Fibroblast of mammary gland (primary cell): ENCODE results near the gene IRF1.

Experiments
- DNase-seq: peaks from one replicate; pipeline ENCODE4 v3.0.0-alpha.2; 2010; ENCODE audit warnings: low read depth
- H3K4me3 ChIP-seq: 2 replicates; pipeline ENCODE4 v1.5.1; 2011; ENCODE audit warnings: low read depth, mild to moderate bottlenecking, low read length, moderate library complexity; ENCODE audit not compliant: control insufficient read depth
- TF ChIP-seq, protein P1 (sequence below): conservative IDR thresholded peaks from 2 replicates; pipeline ENCODE4 v1.5.1; 2011; ENCODE audit warnings: low read depth, low read length, inconsistent platforms; ENCODE audit not compliant: control insufficient read depth, insufficient read depth

The IRF1 gene

DNA sequence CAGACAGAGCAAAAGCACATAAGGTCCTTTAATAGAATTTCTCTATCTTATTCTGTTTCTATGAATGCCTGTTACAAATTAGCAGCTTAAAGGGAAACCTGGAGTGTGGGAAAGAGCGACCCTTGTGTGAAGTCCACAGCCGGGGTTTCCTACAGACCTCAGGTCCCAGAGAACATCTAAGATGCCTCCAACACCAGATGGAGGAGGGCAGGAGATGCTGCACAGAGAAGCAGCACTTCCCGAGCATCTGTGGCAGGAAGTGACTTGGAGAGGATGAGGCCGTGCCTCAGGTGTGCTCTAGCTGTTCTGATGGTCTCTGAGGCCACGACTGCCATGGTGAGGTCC lies 26.8 kb downstream of the IRF1 start:
- TF ChIP-seq, protein P1, sequence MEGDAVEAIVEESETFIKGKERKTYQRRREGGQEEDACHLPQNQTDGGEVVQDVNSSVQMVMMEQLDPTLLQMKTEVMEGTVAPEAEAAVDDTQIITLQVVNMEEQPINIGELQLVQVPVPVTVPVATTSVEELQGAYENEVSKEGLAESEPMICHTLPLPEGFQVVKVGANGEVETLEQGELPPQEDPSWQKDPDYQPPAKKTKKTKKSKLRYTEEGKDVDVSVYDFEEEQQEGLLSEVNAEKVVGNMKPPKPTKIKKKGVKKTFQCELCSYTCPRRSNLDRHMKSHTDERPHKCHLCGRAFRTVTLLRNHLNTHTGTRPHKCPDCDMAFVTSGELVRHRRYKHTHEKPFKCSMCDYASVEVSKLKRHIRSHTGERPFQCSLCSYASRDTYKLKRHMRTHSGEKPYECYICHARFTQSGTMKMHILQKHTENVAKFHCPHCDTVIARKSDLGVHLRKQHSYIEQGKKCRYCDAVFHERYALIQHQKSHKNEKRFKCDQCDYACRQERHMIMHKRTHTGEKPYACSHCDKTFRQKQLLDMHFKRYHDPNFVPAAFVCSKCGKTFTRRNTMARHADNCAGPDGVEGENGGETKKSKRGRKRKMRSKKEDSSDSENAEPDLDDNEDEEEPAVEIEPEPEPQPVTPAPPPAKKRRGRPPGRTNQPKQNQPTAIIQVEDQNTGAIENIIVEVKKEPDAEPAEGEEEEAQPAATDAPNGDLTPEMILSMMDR, result no peak
- no peak overlapping the region for H3K4me3 ChIP-seq
- no peak for DNase-seq

DNA sequence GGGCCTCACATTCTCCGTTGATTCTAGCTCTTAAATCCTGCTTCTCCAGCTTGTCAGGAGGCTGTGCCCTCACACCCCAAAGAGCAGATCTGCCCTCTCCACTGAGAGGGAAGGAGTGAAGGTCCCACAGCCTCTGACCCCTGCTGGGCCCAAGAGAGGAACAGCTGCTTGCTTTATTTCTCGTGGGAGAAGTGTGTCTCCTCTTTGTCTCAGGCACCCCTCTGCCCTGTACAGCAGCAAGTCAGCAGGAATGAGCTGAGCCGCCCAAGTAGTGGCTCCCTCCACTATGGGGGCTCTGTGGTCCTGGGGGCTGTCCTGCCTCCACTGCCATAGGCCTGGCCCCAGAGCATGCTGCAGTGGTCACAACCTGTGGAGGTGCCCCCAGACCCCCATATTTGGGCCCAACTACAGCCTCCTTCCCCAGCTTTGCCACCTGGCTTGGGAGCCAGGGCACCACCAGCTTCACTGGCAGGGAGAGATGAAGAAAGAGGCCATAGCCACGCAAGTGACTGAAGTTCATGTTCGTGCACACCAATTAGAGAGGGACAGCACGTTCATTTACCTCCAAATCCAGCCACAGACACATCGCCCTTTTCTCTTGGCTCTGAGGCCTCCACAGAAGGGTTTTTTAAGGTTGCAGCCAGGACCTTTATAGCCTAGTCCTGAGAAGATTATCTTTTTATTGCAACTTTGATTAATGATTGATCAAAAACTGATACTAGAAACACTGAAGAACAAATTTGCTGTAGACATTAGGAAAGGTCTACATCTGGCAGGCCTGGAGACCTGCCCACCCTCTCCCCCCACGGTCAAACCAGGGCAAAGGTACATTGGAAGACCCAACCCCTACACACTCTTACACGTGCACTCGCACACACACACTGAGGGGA lies 27.5 kb downstream of the IRF1 start:
- H3K4me3 ChIP-seq, result no peak overlapping the region
- DNase-seq, result no peak
- TF ChIP-seq, protein P1, result no peak

DNA sequence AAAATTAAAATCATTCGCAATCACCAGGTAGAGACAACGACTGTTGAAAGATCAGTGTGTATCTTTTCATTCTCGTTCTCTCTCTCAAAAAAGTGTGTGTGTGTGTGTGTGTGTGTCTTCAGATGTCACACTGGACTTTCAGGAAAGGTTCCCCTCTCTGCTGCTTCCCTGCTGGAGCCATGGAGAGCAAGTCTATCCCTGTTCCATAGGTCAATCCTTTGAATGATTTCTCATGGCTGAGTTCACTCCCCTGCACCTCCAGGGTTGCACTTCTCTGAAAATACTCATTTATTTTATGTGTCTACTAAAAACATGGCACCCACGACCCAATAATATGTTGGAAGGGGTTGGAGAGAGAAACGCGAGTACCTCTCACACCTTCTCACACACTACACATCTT lies 28.2 kb downstream of the IRF1 start:
- no peak overlapping the region for H3K4me3 ChIP-seq
- DNase-seq, result no peak
- TF ChIP-seq, protein P1, result no peak

DNA sequence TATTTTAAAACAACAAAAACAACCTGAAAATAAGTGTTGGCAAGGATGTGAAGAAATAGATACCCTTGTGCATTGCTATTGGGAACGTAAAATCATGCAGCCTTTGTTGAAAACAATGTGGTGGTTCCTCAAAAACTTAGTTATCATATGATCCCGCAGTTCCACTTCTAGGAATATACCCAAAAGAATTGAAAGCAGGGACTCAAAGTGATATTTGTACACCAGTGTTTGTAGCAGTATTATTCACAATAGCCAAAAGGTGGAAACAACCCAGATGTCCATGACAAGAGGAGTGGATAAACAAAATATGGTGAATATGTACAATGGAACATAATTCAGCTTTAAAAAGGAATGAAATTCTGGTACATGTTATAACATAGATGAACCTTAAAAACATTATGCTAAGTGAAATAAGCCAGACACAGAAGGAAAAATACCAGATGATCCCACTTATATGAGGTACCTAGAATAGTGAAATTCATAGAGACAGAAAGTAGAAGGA lies 29.0 kb downstream of the IRF1 start:
- no peak overlapping the region for H3K4me3 ChIP-seq
- no peak for DNase-seq
- TF ChIP-seq, protein P1, result no peak

DNA sequence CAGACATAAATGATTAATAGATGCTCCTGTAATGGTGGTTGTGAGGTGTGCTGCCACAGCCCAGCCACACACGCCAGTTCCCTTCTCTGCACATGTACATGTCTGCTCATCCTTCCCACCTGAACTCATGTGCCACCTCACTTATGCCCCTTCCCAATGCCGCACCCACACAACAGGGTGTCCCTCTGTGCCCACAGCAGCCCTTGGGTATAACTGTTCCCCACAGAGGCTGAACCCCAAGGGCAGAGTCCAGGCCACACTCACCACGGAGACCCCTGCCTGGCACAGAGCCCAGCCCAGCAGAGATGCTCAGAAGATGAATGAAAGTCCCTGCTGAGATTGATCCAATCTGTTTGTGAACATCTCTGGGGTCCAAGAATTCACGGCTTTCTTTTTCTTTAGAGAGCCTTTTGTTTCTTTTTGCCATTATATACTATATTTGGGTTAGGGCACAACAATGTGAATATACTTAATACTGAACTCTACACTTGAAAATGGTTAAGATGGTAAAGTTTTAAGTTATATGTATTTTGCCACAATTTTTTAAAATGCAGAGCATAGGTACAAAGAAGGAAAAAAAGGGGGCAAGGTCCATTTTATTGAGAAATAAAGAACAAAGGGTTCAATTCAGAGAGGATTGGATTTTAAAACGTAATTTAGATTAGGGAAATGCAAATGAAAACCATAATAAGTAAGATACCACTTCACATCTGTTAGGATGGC lies 29.6 kb downstream of the IRF1 start:
- H3K4me3 ChIP-seq, result no peak overlapping the region
- TF ChIP-seq, protein P1, result no peak
- DNase-seq, result no peak

DNA sequence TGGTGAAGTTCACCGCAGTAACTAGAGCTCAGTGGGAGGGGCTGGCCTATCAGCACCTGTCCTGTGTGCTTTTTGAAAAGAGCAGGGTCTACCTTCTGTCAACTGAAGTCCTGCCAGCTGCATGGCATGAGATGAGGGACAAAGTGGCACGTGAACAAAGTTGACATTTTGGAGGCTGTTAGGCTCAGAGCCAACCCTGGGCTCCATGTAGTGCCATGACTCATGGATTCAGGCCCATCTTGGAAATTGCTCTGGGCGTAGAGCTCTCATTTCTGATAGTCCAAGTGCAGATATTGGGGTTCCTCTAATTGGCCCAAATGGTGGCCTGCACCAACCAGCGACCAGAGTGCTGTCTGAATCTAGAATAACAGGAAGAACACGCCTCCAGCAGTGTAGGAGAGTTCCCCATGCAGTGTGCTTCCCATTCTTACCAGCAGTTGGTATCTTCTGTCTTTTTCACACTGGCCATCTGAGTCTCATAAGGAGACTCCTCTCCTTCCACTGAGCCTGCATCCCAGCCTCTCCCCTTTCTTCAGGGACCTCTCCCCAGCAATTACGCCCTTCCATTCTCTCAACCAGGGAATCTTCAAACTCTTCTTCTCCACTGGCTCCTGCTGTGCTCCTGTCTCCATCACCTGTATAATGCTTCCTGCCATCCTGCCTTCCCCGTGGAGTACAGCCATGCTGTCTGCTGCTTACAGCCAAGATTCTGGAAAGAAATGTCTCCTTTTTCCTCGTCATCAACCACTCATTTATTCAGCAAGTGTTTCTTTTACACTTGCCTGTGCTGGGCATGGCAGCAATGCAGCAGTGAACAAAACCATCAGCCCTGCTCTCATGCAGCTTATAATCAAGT lies 30.4 kb downstream of the IRF1 start:
- H3K4me3 ChIP-seq, result no peak overlapping the region
- TF ChIP-seq, protein P1, result no peak

More for the DNA sequence above, 30.4 kb downstream of the IRF1 start:
- DNase-seq, result no peak
